CD8-positive, alpha-beta memory T cell (primary cell): ENCODE data around the gene TRPM8. TPM values are rescaled to one million over a fixed set of nuclear protein-coding genes. Genes with fewer than 3 reads are reported as not detected.

Experiments used
- CTCF ChIA-PET: fragments of 350-600 bp; sonication (Branson Sonifier 250); formaldehyde crosslinking; loops from one replicate; lab custom pipeline; 2021; ENCODE audit warnings: antibody characterized with exemption; lab: Charles Lee
- POLR2A ChIA-PET: fragments of 350-600 bp; sonication (Branson Sonifier 250); formaldehyde crosslinking; loops from one replicate; lab custom pipeline; 2021; ENCODE audit warnings: antibody characterized with exemption; lab: Charles Lee
- DNase-seq, 5 donors: peaks; one replicate each; pipeline versions ENCODE4 v3.0.0 to v3.0.0-alpha.2; 2020 to 2022; ENCODE audit warnings: mixed read lengths in 1 of 5
- H3K27ac ChIP-seq: one replicate; pipeline ENCODE4 v1.7.0; 2013; ENCODE audit warnings: low read depth, mild to moderate bottlenecking, low read length, moderate library complexity
- H3K27me3 ChIP-seq: 2 replicates; pipeline ENCODE4 v1.7.0; 2013; ENCODE audit warnings: low read length, mild to moderate bottlenecking; ENCODE audit not compliant: insufficient read depth, poor library complexity, severe bottlenecking
- H3K36me3 ChIP-seq: 2 replicates; pipeline ENCODE4 v1.7.0; 2013; ENCODE audit warnings: mild to moderate bottlenecking, low read length, moderate library complexity; ENCODE audit not compliant: insufficient read depth
- H3K4me1 ChIP-seq: 2 replicates; pipeline ENCODE4 v1.7.0; 2013; ENCODE audit warnings: mild to moderate bottlenecking, low read length, moderate library complexity; ENCODE audit not compliant: insufficient read depth
- H3K4me3 ChIP-seq: 2 replicates; pipeline ENCODE4 v1.7.0; 2013; ENCODE audit warnings: mild to moderate bottlenecking, low read length
- H3K9me3 ChIP-seq: 2 replicates; pipeline ENCODE4 v1.7.0; 2013; ENCODE audit warnings: mild to moderate bottlenecking, low read length
- H3K27ac Mint-ChIP-seq, 8 donors: one replicate each; pipeline ENCODE4 v1.8.0; 2020 to 2021; ENCODE audit warnings: mixed read lengths in 8 of 8, mild to moderate bottlenecking in 6 of 8, inconsistent platforms in 3 of 8, moderate library complexity in 3 of 8
- H3K27me3 Mint-ChIP-seq, 2 donors: one replicate each; pipeline ENCODE4 v1.8.0; 2020 to 2021; ENCODE audit warnings: mixed read lengths in 2 of 2, mild to moderate bottlenecking in 1 of 2, moderate library complexity in 1 of 2
- H3K36me3 Mint-ChIP-seq, 3 donors: one replicate each; pipeline ENCODE4 v1.8.0; 2020 to 2021; ENCODE audit warnings: mixed read lengths in 3 of 3, inconsistent platforms in 1 of 3, mild to moderate bottlenecking in 1 of 3
- H3K4me1 Mint-ChIP-seq, 3 donors: one replicate each; pipeline ENCODE4 v1.8.0; 2020 to 2021; ENCODE audit warnings: mixed read lengths in 3 of 3, inconsistent platforms in 1 of 3, mild to moderate bottlenecking in 1 of 3
- H3K4me3 Mint-ChIP-seq, 7 donors: one replicate each; pipeline ENCODE4 v1.8.0; 2020 to 2021; ENCODE audit warnings: mixed read lengths in 7 of 7, mild to moderate bottlenecking in 6 of 7, moderate library complexity in 4 of 7, inconsistent platforms in 2 of 7
- H3K9me3 Mint-ChIP-seq, 5 donors: one replicate each; pipeline ENCODE4 v1.8.0; 2020 to 2022; ENCODE audit warnings: mixed read lengths in 5 of 5, mild to moderate bottlenecking in 3 of 5, moderate library complexity in 2 of 5, inconsistent platforms in 1 of 5
- polyA plus RNA-seq: library from polyadenylated mRNA; unstranded; fragments of 300-500 nt; fragmentation: Illumina TruSeq; gene quantifications from one replicate; pipeline ENCODE4 v1.2.3, GENCODE V29; 2021
- total RNA-seq, 2 experiments: library from RNA; stranded (reverse); gene quantifications; one replicate each; pipeline ENCODE4 v1.2.3, GENCODE V29; 2021

TRPM8 gene
- total and polyA plus RNA-seq, 3 experiments from 2014 or later, result not detected

- Mint-ChIP-seq H3K4me1 (peaks cover 0 to 20% (median 6%) of the 10 kb centered on the region in 3 donors), H3K27ac (no peak overlapping the region), H3K36me3 (peaks cover 0 to 11% (median 6%) of the 10 kb centered on the region in 3 donors), H3K9me3 (no peaks in the 10 kb centered on the region), H3K27me3 (peaks cover 0 to 5% of the 10 kb centered on the region in 2 donors), H3K4me3 (no peak overlapping the region)
- H3K9me3 ChIP-seq, result no peaks in the 10 kb centered on the region
- CTCF ChIA-PET, result interaction anchor here (1.5 kb wide), 1 partner anchor 44 kb away, joined by 3 read pairs; no protein-coding TSS in a partner anchor
- POLR2A ChIA-PET, result no interaction called here
- no peak overlapping the region for H3K27ac ChIP-seq
- no peaks in the 10 kb centered on the region for H3K4me1 ChIP-seq
- H3K36me3 ChIP-seq, result no peaks in the 10 kb centered on the region
- no peak for DNase-seq
- H3K27me3 ChIP-seq, result no peaks in the 10 kb centered on the region
- no peak overlapping the region for H3K4me3 ChIP-seq
Measured at GRCh38 chr2:234051374-234052070, 134.3 kb downstream of the TRPM8 start.

DNA sequence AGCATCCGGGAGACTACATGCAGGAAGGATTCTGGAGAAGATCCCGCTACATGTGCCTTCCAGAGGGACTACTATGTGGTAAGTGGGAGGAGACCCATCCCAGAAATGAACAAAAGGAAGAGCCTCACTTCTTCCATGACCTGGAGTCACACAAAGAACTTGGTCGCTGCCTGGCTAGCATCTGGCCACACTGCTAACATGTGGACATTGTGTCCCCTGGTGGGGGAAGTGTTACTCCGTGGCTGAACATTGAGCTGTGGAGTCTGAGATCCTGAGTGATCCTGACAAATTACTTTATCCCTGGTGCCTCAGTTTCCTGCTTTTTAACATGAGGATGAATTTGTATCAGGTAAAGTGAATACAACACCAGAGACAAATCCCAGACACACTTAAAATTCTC is 141.7 kb downstream of the TRPM8 start:
- no peaks in the 10 kb centered on the region for H3K27me3 ChIP-seq
- Mint-ChIP-seq H3K36me3 (peaks cover 0 to 5% (median 4%) of the 10 kb centered on the region in 3 donors), H3K4me1 (peaks cover 17 to 28% (median 19%) of the 10 kb centered on the region in 3 donors), H3K4me3 (no peak overlapping the region), H3K9me3 (no peaks in the 10 kb centered on the region), H3K27ac (peak overlapping the region in 1 of 8 donors; percentile 34), H3K27me3 (peaks cover 4 to 9% of the 10 kb centered on the region in 2 donors)
- no peaks in the 10 kb centered on the region for H3K9me3 ChIP-seq
- H3K4me3 ChIP-seq, result no peak overlapping the region
- ChIA-PET POLR2A (no interaction called here), CTCF (no interaction called here)
- H3K4me1 ChIP-seq, result peaks cover 4% of the 10 kb centered on the region
- H3K27ac ChIP-seq, result no peak overlapping the region
- DNase-seq, result no peak
- no peaks in the 10 kb centered on the region for H3K36me3 ChIP-seq

- Histone ChIP-seq H3K36me3 (no peaks in the 10 kb centered on the region), H3K27ac (no peak overlapping the region), H3K27me3 (no peaks in the 10 kb centered on the region), H3K4me1 (peaks cover 4% of the 10 kb centered on the region), H3K4me3 (no peak overlapping the region), H3K9me3 (no peaks in the 10 kb centered on the region)
- CTCF ChIA-PET, result no interaction called here
- Mint-ChIP-seq H3K9me3 (no peaks in the 10 kb centered on the region), H3K27ac (no peak overlapping the region), H3K27me3 (peaks cover 4 to 9% of the 10 kb centered on the region in 2 donors), H3K4me1 (peaks cover 21 to 32% (median 22%) of the 10 kb centered on the region in 3 donors), H3K4me3 (no peak overlapping the region), H3K36me3 (no peaks in the 10 kb centered on the region)
- no peak for DNase-seq
- POLR2A ChIA-PET, result no interaction called here
Measured at GRCh38 chr2:234060236-234060635, 143.1 kb downstream of the TRPM8 start.

DNA sequence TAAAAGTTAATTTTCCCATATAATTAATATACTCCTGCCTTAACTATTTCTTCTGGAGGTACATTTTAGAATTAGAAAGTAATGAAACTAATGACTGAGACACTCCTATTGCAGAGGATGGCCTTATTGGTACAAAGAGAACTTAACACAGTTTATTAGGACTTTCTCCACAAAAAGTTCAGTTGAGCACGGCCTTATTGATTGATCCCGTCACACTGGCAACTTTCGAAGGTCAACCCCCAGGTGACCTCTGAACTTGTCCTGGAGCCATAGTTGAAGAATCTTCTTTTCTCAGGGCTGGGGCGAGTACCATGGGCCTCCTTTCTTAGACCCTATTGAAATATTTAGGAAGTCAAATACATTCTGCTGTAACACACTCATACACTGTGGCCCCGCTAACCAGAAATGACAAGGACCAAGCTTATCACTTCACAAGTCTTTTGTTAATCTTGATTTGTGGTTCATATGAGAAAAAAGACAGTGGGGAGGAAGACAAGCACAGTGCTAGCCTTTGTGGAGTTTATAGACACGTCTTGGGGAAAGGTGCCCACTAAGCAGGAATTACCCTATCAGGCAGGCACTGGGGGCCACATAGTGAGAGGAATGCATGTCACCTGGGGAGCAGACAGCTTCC is 144.6 kb downstream of the TRPM8 start:
- Histone ChIP-seq H3K9me3 (no peaks in the 10 kb centered on the region), H3K4me1 (peaks cover 4% of the 10 kb centered on the region), H3K36me3 (no peaks in the 10 kb centered on the region), H3K4me3 (no peak overlapping the region), H3K27me3 (no peaks in the 10 kb centered on the region), H3K27ac (no peak overlapping the region)
- peaks cover 0 to 5% (median 0%) of the 10 kb centered on the region in 3 donors for H3K36me3 Mint-ChIP-seq
- H3K4me1 Mint-ChIP-seq, result peaks cover 21 to 26% (median 22%) of the 10 kb centered on the region in 3 donors
- H3K9me3 Mint-ChIP-seq, result peaks cover 0 to 2% (median 0%) of the 10 kb centered on the region in 5 donors
- H3K27me3 Mint-ChIP-seq, result peaks cover 4 to 9% of the 10 kb centered on the region in 2 donors
- ChIA-PET CTCF (no interaction called here), POLR2A (interaction anchor here (1.0 kb wide), 1 partner anchor 29 kb away, joined by 4 read pairs; no protein-coding TSS in a partner anchor)
- peak overlapping the region in 5 of 7 donors; percentile 20 to 62 (median 43) for H3K4me3 Mint-ChIP-seq
- peak in 1 of 5 donors; percentile 19 for DNase-seq
- peak overlapping the region in 4 of 8 donors; percentile 14 to 39 (median 26) for H3K27ac Mint-ChIP-seq

DNA sequence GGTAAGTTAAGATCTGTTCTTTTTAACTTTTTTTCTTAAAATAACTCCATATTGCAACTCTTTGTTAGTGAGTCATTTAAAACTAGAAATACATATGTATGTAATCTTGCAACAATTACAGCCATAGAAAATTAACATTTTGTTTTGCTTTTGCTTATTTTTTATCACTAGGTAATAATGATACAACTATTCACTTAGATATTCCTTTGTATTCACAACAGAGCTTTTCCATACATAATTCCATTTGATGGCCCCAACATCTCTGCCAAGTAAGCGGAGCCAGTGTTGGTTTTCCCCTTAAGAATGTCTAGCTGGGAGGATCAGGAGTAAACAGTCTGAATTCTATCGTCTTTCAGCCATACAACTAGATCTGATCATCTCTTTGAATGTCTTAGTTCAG is 149.4 kb downstream of the TRPM8 start:
- POLR2A ChIA-PET, result no interaction called here
- peaks cover 20 to 25% (median 21%) of the 10 kb centered on the region in 3 donors for H3K4me1 Mint-ChIP-seq
- peaks cover 0 to 6% (median 3%) of the 10 kb centered on the region in 5 donors for H3K9me3 Mint-ChIP-seq
- no peak for DNase-seq
- no peak overlapping the region for H3K4me3 Mint-ChIP-seq
- Histone ChIP-seq H3K4me1 (peaks cover 6% of the 10 kb centered on the region), H3K27me3 (no peaks in the 10 kb centered on the region), H3K36me3 (no peaks in the 10 kb centered on the region), H3K27ac (no peak overlapping the region), H3K4me3 (no peak overlapping the region), H3K9me3 (no peaks in the 10 kb centered on the region)
- peak overlapping the region in 1 of 8 donors; percentile 5 for H3K27ac Mint-ChIP-seq
- CTCF ChIA-PET, result no interaction called here
- peaks cover 0 to 34% (median 0%) of the 10 kb centered on the region in 3 donors for H3K36me3 Mint-ChIP-seq
- H3K27me3 Mint-ChIP-seq, result peaks cover 0 to 3% of the 10 kb centered on the region in 2 donors

Other genes starting within 250 kb of the TRPM8 start
- not detected for gene UGT1A9, start 245.5 kb upstream of the TRPM8 start, total RNA-seq
- gene UGT1A9, start 245.5 kb upstream of the TRPM8 start, polyA plus RNA-seq, result not detected
- not detected for gene UGT1A7, start 235.5 kb upstream of the TRPM8 start, total RNA-seq
- not detected for gene UGT1A7, start 235.5 kb upstream of the TRPM8 start, polyA plus RNA-seq
- not detected for gene UGT1A6, start 224.5 kb upstream of the TRPM8 start, total RNA-seq
- gene UGT1A6, start 224.5 kb upstream of the TRPM8 start, polyA plus RNA-seq, result not detected
- not detected for gene UGT1A5, start 204.5 kb upstream of the TRPM8 start, total RNA-seq
- gene UGT1A5, start 204.5 kb upstream of the TRPM8 start, polyA plus RNA-seq, result not detected
- not detected for gene UGT1A4, start 198.6 kb upstream of the TRPM8 start, total RNA-seq
- not detected for gene UGT1A4, start 198.6 kb upstream of the TRPM8 start, polyA plus RNA-seq
- gene UGT1A3, start 188.3 kb upstream of the TRPM8 start, total RNA-seq, result not detected
- gene UGT1A3, start 188.3 kb upstream of the TRPM8 start, polyA plus RNA-seq, result not detected
- not detected for gene UGT1A1, start 157.1 kb upstream of the TRPM8 start, total RNA-seq
- gene UGT1A1, start 157.1 kb upstream of the TRPM8 start, polyA plus RNA-seq, result not detected
- gene MROH2A, start 139.0 kb upstream of the TRPM8 start, total RNA-seq, result not detected
- not detected for gene MROH2A, start 139.0 kb upstream of the TRPM8 start, polyA plus RNA-seq
- gene HJURP, start 62.8 kb upstream of the TRPM8 start, total RNA-seq, result 10 to 100 TPM; 37.9 to 41.2 TPM
- not detected for gene HJURP, start 62.8 kb upstream of the TRPM8 start, polyA plus RNA-seq
- gene SPP2, start 133.3 kb downstream of the TRPM8 start, total RNA-seq, result not detected
- gene SPP2, start 133.3 kb downstream of the TRPM8 start, polyA plus RNA-seq, result not detected